Peyer's patch (tissue), 4 donors: Measurements from ENCODE around the gene WDR75.

Experiments used
- POLR2A ChIP-seq, 2 donors: fragments of 450-650 bp; IDR thresholded peaks; one replicate each; pipeline ENCODE4 v1.5.1; 2017; ENCODE audit warnings: antibody characterized with exemption in 2 of 2, mild to moderate bottlenecking in 2 of 2, moderate library complexity in 2 of 2
- TF ChIP-seq, protein P1 (sequence below), 6 experiments: fragments of 450-650 bp in 4 of 6; fragments of 200-600 bp in 2 of 6; sonication (generic) in 1 of 6; IDR thresholded peaks; one replicate each; pipeline ENCODE4 v1.5.1; 2017 to 2019; ENCODE audit warnings: antibody characterized with exemption in 6 of 6, mild to moderate bottlenecking in 3 of 6, moderate library complexity in 1 of 6

DNA sequence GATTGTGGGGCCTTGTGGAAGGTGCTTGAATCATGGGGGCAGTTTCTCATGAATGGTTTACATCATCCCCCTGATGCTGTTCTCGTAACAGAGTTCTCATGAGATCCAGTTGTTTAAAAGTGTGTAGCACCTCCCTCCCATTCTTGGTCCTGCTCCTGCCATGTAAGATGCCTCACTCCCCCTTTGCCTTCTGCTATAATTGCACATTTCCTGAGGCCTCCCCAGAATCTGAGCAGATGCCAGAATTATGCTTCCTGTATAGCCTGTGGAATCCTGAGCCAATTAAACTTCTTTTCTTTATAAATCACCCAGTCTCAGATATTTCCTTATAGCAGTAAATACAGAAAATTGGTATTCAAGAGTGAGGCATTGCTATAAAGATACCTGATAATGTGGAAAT is 15.6 kb upstream of the WDR75 start:
- no peak for TF ChIP-seq POLR2A (IDR thresholded peaks at IDR 0.05)
- TF ChIP-seq, protein P1, sequence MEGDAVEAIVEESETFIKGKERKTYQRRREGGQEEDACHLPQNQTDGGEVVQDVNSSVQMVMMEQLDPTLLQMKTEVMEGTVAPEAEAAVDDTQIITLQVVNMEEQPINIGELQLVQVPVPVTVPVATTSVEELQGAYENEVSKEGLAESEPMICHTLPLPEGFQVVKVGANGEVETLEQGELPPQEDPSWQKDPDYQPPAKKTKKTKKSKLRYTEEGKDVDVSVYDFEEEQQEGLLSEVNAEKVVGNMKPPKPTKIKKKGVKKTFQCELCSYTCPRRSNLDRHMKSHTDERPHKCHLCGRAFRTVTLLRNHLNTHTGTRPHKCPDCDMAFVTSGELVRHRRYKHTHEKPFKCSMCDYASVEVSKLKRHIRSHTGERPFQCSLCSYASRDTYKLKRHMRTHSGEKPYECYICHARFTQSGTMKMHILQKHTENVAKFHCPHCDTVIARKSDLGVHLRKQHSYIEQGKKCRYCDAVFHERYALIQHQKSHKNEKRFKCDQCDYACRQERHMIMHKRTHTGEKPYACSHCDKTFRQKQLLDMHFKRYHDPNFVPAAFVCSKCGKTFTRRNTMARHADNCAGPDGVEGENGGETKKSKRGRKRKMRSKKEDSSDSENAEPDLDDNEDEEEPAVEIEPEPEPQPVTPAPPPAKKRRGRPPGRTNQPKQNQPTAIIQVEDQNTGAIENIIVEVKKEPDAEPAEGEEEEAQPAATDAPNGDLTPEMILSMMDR (IDR thresholded peaks at IDR 0.05): no peak
